HEK293 (cell line): ENCODE results near the gene AHCY.
A peak's percentile ranks its signal among the peaks of the same experiment; 100 is the strongest.

Experiments used
- CTCF ChIA-PET: fragments of 350-600 bp; formaldehyde crosslinking; extraction: SDS; loops from one replicate; lab custom pipeline; 2021; ENCODE audit warnings: antibody characterized with exemption; lab: Yijun Ruan, JAX
- POLR2A ChIA-PET: fragments of 300-600 bp; formaldehyde crosslinking; extraction: SDS; loops from one replicate; lab custom pipeline; 2020; ENCODE audit warnings: antibody characterized with exemption, inconsistent platforms; lab: Yijun Ruan, JAX
- H3K27ac ChIP-seq: fragments of 200-500 bp; sonication (Bioruptor generic); 2 replicates; pipeline ENCODE4 v1.5.1; 2014; ENCODE audit warnings: low read depth, low read length, control low read depth, inconsistent platforms; ENCODE audit errors: extremely low read depth
- H3K36me3 ChIP-seq, 2 experiments: fragments of 200-500 bp in 1 of 2; sonication (Bioruptor generic) in 1 of 2; 1 replicate in 1 of 2; 2 replicates in 1 of 2; pipeline ENCODE4 v1.5.1; 2014 to 2017; ENCODE audit warnings: inconsistent platforms in 2 of 2, low read length in 2 of 2; ENCODE audit not compliant: control insufficient read depth in 2 of 2, insufficient read depth in 1 of 2
- H3K4me1 ChIP-seq: fragments of 200-500 bp; sonication (Bioruptor generic); 2 replicates; pipeline ENCODE4 v1.5.1; 2014; ENCODE audit warnings: mild to moderate bottlenecking, low read length, inconsistent platforms; ENCODE audit not compliant: control insufficient read depth, insufficient read depth
- H3K4me3 ChIP-seq: 2 replicates; pipeline ENCODE4 v1.5.1; 2011; ENCODE audit warnings: low read depth, mild to moderate bottlenecking, control low read depth, low read length, moderate library complexity
- H3K9me3 ChIP-seq: fragments of 200-500 bp; sonication (Bioruptor generic); 2 replicates; pipeline ENCODE4 v1.5.1; 2014; ENCODE audit warnings: low read depth, low read length, inconsistent platforms; ENCODE audit not compliant: control insufficient read depth, insufficient read depth
- KLF9 ChIP-seq: fragments of 450-650 bp; formaldehyde crosslinking; IDR thresholded peaks from 2 replicates; pipeline ENCODE4 v1.5.1; 2016; ENCODE audit warnings: missing biosample characterization, missing genetic modification characterization, low read depth
- REPIN1 ChIP-seq: fragments of 450-650 bp; formaldehyde crosslinking; IDR thresholded peaks from 2 replicates; pipeline ENCODE4 v1.5.1; 2017; ENCODE audit warnings: missing biosample characterization, missing genetic modification characterization, low read depth
- SETDB1 ChIP-seq: IDR thresholded peaks from one replicate; pipeline ENCODE4 v1.6.1; 2017; ENCODE audit warnings: mild to moderate bottlenecking, low read length, moderate library complexity, mixed read lengths; ENCODE audit not compliant: insufficient read length
- ZBTB7A ChIP-seq: fragments of 450-650 bp; formaldehyde crosslinking; IDR thresholded peaks from 2 replicates; pipeline ENCODE4 v1.5.1; 2016; ENCODE audit warnings: low read depth, missing biosample characterization, missing genetic modification characterization
- ZIC2 ChIP-seq: fragments of 450-650 bp; formaldehyde crosslinking; IDR thresholded peaks from 2 replicates; pipeline ENCODE4 v1.5.1; 2016; ENCODE audit warnings: missing biosample characterization, missing genetic modification characterization
- ZNF133 ChIP-seq: fragments of 450-650 bp; formaldehyde crosslinking; IDR thresholded peaks from 2 replicates; pipeline ENCODE4 v1.5.1; 2016; ENCODE audit warnings: missing biosample characterization, missing genetic modification characterization
- ZNF174 ChIP-seq: fragments of 450-650 bp; formaldehyde crosslinking; IDR thresholded peaks from 2 replicates; pipeline ENCODE4 v1.5.0; 2017; ENCODE audit warnings: missing biosample characterization, mild to moderate bottlenecking, missing genetic modification characterization
- ZNF19 ChIP-seq: fragments of 450-650 bp; formaldehyde crosslinking; IDR thresholded peaks from 2 replicates; pipeline ENCODE4; 2016; ENCODE audit warnings: missing biosample characterization, missing genetic modification characterization, low read depth
- ZNF211 ChIP-seq: fragments of 450-650 bp; formaldehyde crosslinking; IDR thresholded peaks from 2 replicates; pipeline ENCODE4 v1.5.1; 2016; ENCODE audit warnings: low read depth, missing biosample characterization, missing genetic modification characterization
- ZNF214 ChIP-seq: fragments of 450-650 bp; formaldehyde crosslinking; IDR thresholded peaks from 2 replicates; pipeline ENCODE4 v1.5.1; 2017; ENCODE audit warnings: missing biosample characterization, mild to moderate bottlenecking, missing genetic modification characterization, borderline replicate concordance
- ZNF221 ChIP-seq: fragments of 450-650 bp; formaldehyde crosslinking; IDR thresholded peaks from 2 replicates; pipeline ENCODE4 v1.5.1; 2017; ENCODE audit warnings: missing biosample characterization, missing genetic modification characterization, borderline replicate concordance
- ZNF223 ChIP-seq: fragments of 450-650 bp; formaldehyde crosslinking; IDR thresholded peaks from 2 replicates; pipeline ENCODE4 v1.5.1; 2016; ENCODE audit warnings: missing biosample characterization, missing genetic modification characterization
- ZNF23 ChIP-seq: fragments of 450-650 bp; formaldehyde crosslinking; IDR thresholded peaks from 2 replicates; pipeline ENCODE4 v1.5.1; 2016; ENCODE audit warnings: missing biosample characterization, missing genetic modification characterization, borderline replicate concordance
- ZNF280C ChIP-seq: fragments of 450-650 bp; formaldehyde crosslinking; IDR thresholded peaks from 2 replicates; pipeline ENCODE4 v1.5.1; 2016; ENCODE audit warnings: missing biosample characterization, missing genetic modification characterization
- ZNF311 ChIP-seq: fragments of 450-650 bp; formaldehyde crosslinking; IDR thresholded peaks from 2 replicates; pipeline ENCODE4 v1.5.1; 2017; ENCODE audit warnings: missing biosample characterization, missing genetic modification characterization, borderline replicate concordance
- ZNF37A ChIP-seq: fragments of 450-650 bp; IDR thresholded peaks from 2 replicates; pipeline ENCODE4 v1.5.1; 2018; ENCODE audit warnings: missing biosample characterization, missing genetic modification characterization
- ZNF394 ChIP-seq: fragments of 450-650 bp; formaldehyde crosslinking; IDR thresholded peaks from 2 replicates; pipeline ENCODE4 v1.5.1; 2016; ENCODE audit warnings: missing biosample characterization, missing genetic modification characterization, mild to moderate bottlenecking, moderate library complexity, borderline replicate concordance
- ZNF501 ChIP-seq: fragments of 450-650 bp; formaldehyde crosslinking; IDR thresholded peaks from 2 replicates; pipeline ENCODE4 v1.5.1; 2016; ENCODE audit warnings: missing biosample characterization, missing genetic modification characterization
- ZNF510 ChIP-seq: fragments of 450-650 bp; formaldehyde crosslinking; IDR thresholded peaks from 2 replicates; pipeline ENCODE4 v1.5.1; 2018; ENCODE audit warnings: mild to moderate bottlenecking, missing genetic modification characterization, missing biosample characterization; ENCODE audit not compliant: insufficient replicate concordance
- ZNF521 ChIP-seq: fragments of 450-650 bp; formaldehyde crosslinking; IDR thresholded peaks from 2 replicates; pipeline ENCODE4 v1.5.1; 2017; ENCODE audit warnings: missing biosample characterization, mild to moderate bottlenecking, missing genetic modification characterization
- ZNF555 ChIP-seq: fragments of 450-650 bp; formaldehyde crosslinking; conservative IDR thresholded peaks from 2 replicates; pipeline ENCODE4 v1.5.1; 2017; ENCODE audit warnings: missing biosample characterization, mild to moderate bottlenecking, missing genetic modification characterization, inconsistent platforms
- ZNF561 ChIP-seq: fragments of 450-650 bp; IDR thresholded peaks from 2 replicates; pipeline ENCODE4 v1.5.1; 2018; ENCODE audit warnings: missing biosample characterization, missing genetic modification characterization, borderline replicate concordance
- ZNF658 ChIP-seq: fragments of 450-650 bp; formaldehyde crosslinking; IDR thresholded peaks from 2 replicates; pipeline ENCODE4; 2016; ENCODE audit warnings: missing biosample characterization, missing genetic modification characterization
- ZNF785 ChIP-seq: fragments of 450-650 bp; formaldehyde crosslinking; IDR thresholded peaks from 2 replicates; pipeline ENCODE4 v1.5.1; 2016; ENCODE audit warnings: missing biosample characterization, missing genetic modification characterization
- ZXDB ChIP-seq: fragments of 450-650 bp; formaldehyde crosslinking; IDR thresholded peaks from 2 replicates; pipeline ENCODE4 v1.5.1; 2016; ENCODE audit warnings: missing biosample characterization, missing genetic modification characterization
- TF ChIP-seq, protein P1 (sequence below): fragments of 450-650 bp; formaldehyde crosslinking; IDR thresholded peaks from 2 replicates; pipeline ENCODE4 v1.5.1; 2016; ENCODE audit warnings: missing biosample characterization, missing genetic modification characterization
- TF ChIP-seq, protein P2 (sequence below): fragments of 450-650 bp; formaldehyde crosslinking; IDR thresholded peaks from 2 replicates; pipeline ENCODE4 v1.5.1; 2016; ENCODE audit warnings: missing biosample characterization, missing genetic modification characterization
- TF ChIP-seq, protein P3 (sequence below): fragments of 450-650 bp; formaldehyde crosslinking; IDR thresholded peaks from 2 replicates; pipeline ENCODE4 v1.5.1; 2016; ENCODE audit warnings: missing biosample characterization, missing genetic modification characterization
- TF ChIP-seq, protein P4 (sequence below): fragments of 450-650 bp; formaldehyde crosslinking; IDR thresholded peaks from 2 replicates; pipeline ENCODE4 v1.5.1; 2016; ENCODE audit warnings: missing biosample characterization, missing genetic modification characterization

The AHCY gene

GRCh38 chr20:34302723-34303533 lies at the start of gene AHCY:
Gene AHCY, minus strand, starts transcription at chr20:34303355. Its CDS starts 85 bp downstream, at chr20:34303270.
- H3K9me3 ChIP-seq = no peaks in the 10 kb centered on the region
- H3K4me1 ChIP-seq = peaks cover 16% of the 10 kb centered on the region
- peaks cover 0 to 18% of the 10 kb centered on the region in 2 experiments; a peak in 1 of 3 replicates for H3K36me3 ChIP-seq
- ChIA-PET POLR2A (interaction anchor here (1.0 to 2.1 kb wide), 8 partner anchors 10 to 309 kb away, joined by 3 to 18 read pairs (median 4); partner anchors contain the start of genes DYNLRB1, ITCH and RALY), CTCF (interaction anchor here (0.6 to 3.1 kb wide), 5 partner anchors 10 to 220 kb away, joined by 3 to 26 read pairs (median 5); partner anchors contain the start of gene DYNLRB1)
- peak within 1 kb of the TSS; percentile 90 for H3K27ac ChIP-seq
- peak within 1 kb of the TSS; percentile 93 for H3K4me3 ChIP-seq
- TF ChIP-seq ZNF280C (no peak), ZNF501 (tag by site-specific recombination) (peak; percentile 57; the same call in 1 of the 2 replicates), ZNF394 (tag by site-specific recombination) (no peak), ZNF521 (tag by site-specific recombination) (no peak), ZIC2 (peak; percentile 78; the same call in 1 of the 2 replicates), ZNF658 (tag by site-specific recombination) (no peak), ZNF555 (tag by site-specific recombination) (no peak), ZNF311 (tag by site-specific recombination) (no peak), ZNF23 (tag by site-specific recombination) (no peak), ZNF133 (tag by site-specific recombination) (no peak), ZNF785 (tag by site-specific recombination) (no peak), ZNF223 (tag by site-specific recombination) (no peak), ZBTB7A (tag by site-specific recombination) (peak; percentile 77), ZXDB (peak; percentile 96), ZNF37A (tag by site-specific recombination) (no peak), ZNF214 (tag by site-specific recombination) (no peak), ZNF174 (tag by site-specific recombination) (no peak), ZNF561 (peak; percentile 66; the same call in 1 of the 2 replicates), KLF9 (tag by site-specific recombination) (peak; percentile 65; the same call in 1 of the 2 replicates), ZNF510 (tag by site-specific recombination) (no peak), REPIN1 (tag by site-specific recombination) (no peak), ZNF19 (tag by site-specific recombination) (no peak), ZNF221 (tag by site-specific recombination) (no peak), SETDB1 (no peak), ZNF211 (no peak)
- TF ChIP-seq, protein P1, sequence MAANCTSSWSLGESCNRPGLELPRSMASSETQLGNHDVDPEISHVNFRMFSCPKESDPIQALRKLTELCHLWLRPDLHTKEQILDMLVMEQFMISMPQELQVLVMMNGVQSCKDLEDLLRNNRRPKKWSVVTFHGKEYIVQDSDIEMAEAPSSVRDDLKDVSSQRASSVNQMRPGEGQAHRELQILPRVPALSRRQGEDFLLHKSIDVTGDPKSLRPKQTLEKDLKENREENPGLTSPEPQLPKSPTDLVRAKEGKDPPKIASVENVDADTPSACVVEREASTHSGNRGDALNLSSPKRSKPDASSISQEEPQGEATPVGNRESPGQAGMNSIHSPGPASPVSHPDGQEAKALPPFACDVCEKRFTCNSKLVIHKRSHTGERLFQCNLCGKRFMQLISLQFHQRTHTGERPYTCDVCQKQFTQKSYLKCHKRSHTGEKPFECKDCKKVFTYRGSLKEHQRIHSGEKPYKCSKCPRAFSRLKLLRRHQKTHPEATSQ (tag by site-specific recombination) = peak; percentile 59
- TF ChIP-seq, protein P2, sequence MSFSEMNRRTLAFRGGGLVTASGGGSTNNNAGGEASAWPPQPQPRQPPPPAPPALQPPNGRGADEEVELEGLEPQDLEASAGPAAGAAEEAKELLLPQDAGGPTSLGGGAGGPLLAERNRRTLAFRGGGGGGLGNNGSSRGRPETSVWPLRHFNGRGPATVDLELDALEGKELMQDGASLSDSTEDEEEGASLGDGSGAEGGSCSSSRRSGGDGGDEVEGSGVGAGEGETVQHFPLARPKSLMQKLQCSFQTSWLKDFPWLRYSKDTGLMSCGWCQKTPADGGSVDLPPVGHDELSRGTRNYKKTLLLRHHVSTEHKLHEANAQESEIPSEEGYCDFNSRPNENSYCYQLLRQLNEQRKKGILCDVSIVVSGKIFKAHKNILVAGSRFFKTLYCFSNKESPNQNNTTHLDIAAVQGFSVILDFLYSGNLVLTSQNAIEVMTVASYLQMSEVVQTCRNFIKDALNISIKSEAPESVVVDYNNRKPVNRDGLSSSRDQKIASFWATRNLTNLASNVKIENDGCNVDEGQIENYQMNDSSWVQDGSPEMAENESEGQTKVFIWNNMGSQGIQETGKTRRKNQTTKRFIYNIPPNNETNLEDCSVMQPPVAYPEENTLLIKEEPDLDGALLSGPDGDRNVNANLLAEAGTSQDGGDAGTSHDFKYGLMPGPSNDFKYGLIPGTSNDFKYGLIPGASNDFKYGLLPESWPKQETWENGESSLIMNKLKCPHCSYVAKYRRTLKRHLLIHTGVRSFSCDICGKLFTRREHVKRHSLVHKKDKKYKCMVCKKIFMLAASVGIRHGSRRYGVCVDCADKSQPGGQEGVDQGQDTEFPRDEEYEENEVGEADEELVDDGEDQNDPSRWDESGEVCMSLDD = peak; percentile 86
- TF ChIP-seq, protein P3, sequence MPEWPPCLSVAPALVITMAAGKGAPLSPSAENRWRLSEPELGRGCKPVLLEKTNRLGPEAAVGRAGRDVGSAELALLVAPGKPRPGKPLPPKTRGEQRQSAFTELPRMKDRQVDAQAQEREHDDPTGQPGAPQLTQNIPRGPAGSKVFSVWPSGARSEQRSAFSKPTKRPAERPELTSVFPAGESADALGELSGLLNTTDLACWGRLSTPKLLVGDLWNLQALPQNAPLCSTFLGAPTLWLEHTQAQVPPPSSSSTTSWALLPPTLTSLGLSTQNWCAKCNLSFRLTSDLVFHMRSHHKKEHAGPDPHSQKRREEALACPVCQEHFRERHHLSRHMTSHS (tag by site-specific recombination) = no peak
- TF ChIP-seq, protein P4, sequence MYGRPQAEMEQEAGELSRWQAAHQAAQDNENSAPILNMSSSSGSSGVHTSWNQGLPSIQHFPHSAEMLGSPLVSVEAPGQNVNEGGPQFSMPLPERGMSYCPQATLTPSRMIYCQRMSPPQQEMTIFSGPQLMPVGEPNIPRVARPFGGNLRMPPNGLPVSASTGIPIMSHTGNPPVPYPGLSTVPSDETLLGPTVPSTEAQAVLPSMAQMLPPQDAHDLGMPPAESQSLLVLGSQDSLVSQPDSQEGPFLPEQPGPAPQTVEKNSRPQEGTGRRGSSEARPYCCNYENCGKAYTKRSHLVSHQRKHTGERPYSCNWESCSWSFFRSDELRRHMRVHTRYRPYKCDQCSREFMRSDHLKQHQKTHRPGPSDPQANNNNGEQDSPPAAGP (tag by site-specific recombination) = 0 out of 2 replicates have a peak, but pooled peaks have one; percentile 48
